CD14-positive monocyte (primary cell): ENCODE measurements around the gene FAM180A. TPM values are rescaled to one million over a fixed set of nuclear protein-coding genes. Genes with fewer than 3 reads are reported as not detected.

Source experiments
- DNase-seq, 3 donors: peaks; one replicate each; pipeline ENCODE4 v3.0.0-alpha.2; 2011 to 2022
- H2AFZ ChIP-seq: 2 replicates; pipeline ENCODE4 v1.6.0; 2012; ENCODE audit warnings: mild to moderate bottlenecking, low read depth, low read length, inconsistent platforms; ENCODE audit not compliant: insufficient read depth, poor library complexity, severe bottlenecking
- H3K27ac ChIP-seq, 2 donors: 1 replicate in 1 of 2; 2 replicates in 1 of 2; pipeline ENCODE4 v1.5.1; 2012 to 2013; ENCODE audit warnings: low read length in 2 of 2, control low read depth in 1 of 2, inconsistent platforms in 1 of 2, low read depth in 1 of 2, mild to moderate bottlenecking in 1 of 2
- H3K27me3 ChIP-seq, 2 donors: one replicate each; pipeline versions ENCODE4 v1.6.0 to v1.6.1; 2011 to 2013; ENCODE audit warnings: low read length in 2 of 2; ENCODE audit not compliant: control insufficient read depth in 2 of 2, insufficient read depth in 2 of 2
- H3K36me3 ChIP-seq, 2 donors: replicated peaks in 1 of 2; 1 replicate in 1 of 2; 2 replicates in 1 of 2; pipeline versions ENCODE4 v1.5.1 to v1.6.1; 2012 to 2013; ENCODE audit warnings: low read length in 2 of 2, control low read depth in 1 of 2, inconsistent platforms in 1 of 2, mild to moderate bottlenecking in 1 of 2; ENCODE audit not compliant: insufficient read depth in 2 of 2, control insufficient read depth in 1 of 2
- H3K4me1 ChIP-seq, 2 donors: 1 replicate in 1 of 2; 2 replicates in 1 of 2; pipeline versions ENCODE4 v1.5.1 to v1.6.1; 2012 to 2013; ENCODE audit warnings: low read length in 2 of 2, control low read depth in 1 of 2, inconsistent platforms in 1 of 2, mild to moderate bottlenecking in 1 of 2, moderate library complexity in 1 of 2; ENCODE audit not compliant: insufficient read depth in 2 of 2, control insufficient read depth in 1 of 2
- H3K4me2 ChIP-seq: replicated peaks from 2 replicates; pipeline ENCODE3; 2012; ENCODE audit warnings: low read length, moderate library complexity, mild to moderate bottlenecking; ENCODE audit not compliant: poor library complexity, severe bottlenecking; ENCODE audit errors: extremely low read depth
- H3K4me3 ChIP-seq, 3 experiments: fragments of 200-600 bp in 1 of 3; sonication (generic) in 1 of 3; replicated peaks in 1 of 3; 1 replicate in 2 of 3; 2 replicates in 1 of 3; pipeline ENCODE4 v1.5.1; 2011 to 2013; ENCODE audit warnings: low read length in 3 of 3, mild to moderate bottlenecking in 3 of 3, control low read depth in 2 of 3, low read depth in 2 of 3, inconsistent platforms in 1 of 3, moderate library complexity in 1 of 3
- H3K79me2 ChIP-seq: 2 replicates; pipeline ENCODE4 v1.6.0; 2012; ENCODE audit warnings: mild to moderate bottlenecking, control low read depth, inconsistent platforms, low read length, moderate library complexity; ENCODE audit not compliant: insufficient read depth
- H3K9ac ChIP-seq: 2 replicates; pipeline ENCODE4 v1.6.0; 2017; ENCODE audit warnings: low read length, mild to moderate bottlenecking; ENCODE audit not compliant: insufficient read depth, poor library complexity, severe bottlenecking
- H3K9me3 ChIP-seq, 2 donors: replicated peaks in 1 of 2; 1 replicate in 1 of 2; 2 replicates in 1 of 2; pipeline versions ENCODE4 v1.5.1 to v1.6.1; 2012 to 2013; ENCODE audit warnings: low read length in 2 of 2, control low read depth in 1 of 2; ENCODE audit not compliant: control insufficient read depth in 1 of 2, insufficient read depth in 1 of 2
- H4K20me1 ChIP-seq: 2 replicates; pipeline ENCODE4 v1.6.0; 2012; ENCODE audit warnings: mild to moderate bottlenecking, low read length, control low read depth, moderate library complexity; ENCODE audit not compliant: insufficient read depth
- H3K27ac Mint-ChIP-seq, 7 donors: one replicate each; pipeline ENCODE4 v1.8.0; 2020; ENCODE audit warnings: mild to moderate bottlenecking in 7 of 7, mixed read lengths in 7 of 7, moderate library complexity in 6 of 7, inconsistent platforms in 2 of 7
- H3K27me3 Mint-ChIP-seq, 3 donors: one replicate each; pipeline ENCODE4 v1.8.0; 2021 to 2022; ENCODE audit warnings: low read depth in 3 of 3, mild to moderate bottlenecking in 3 of 3, mixed read lengths in 3 of 3, moderate library complexity in 3 of 3, inconsistent platforms in 1 of 3
- H3K36me3 Mint-ChIP-seq, 2 donors: one replicate each; pipeline ENCODE4 v1.8.0; 2020; ENCODE audit warnings: mixed read lengths in 2 of 2, inconsistent platforms in 1 of 2, mild to moderate bottlenecking in 1 of 2
- H3K4me1 Mint-ChIP-seq: one replicate; pipeline ENCODE4 v1.8.0; 2020; ENCODE audit warnings: mild to moderate bottlenecking, mixed read lengths
- H3K4me3 Mint-ChIP-seq, 2 donors: one replicate each; pipeline ENCODE4 v1.8.0; 2020; ENCODE audit warnings: mild to moderate bottlenecking in 2 of 2, mixed read lengths in 2 of 2, moderate library complexity in 1 of 2
- H3K9me3 Mint-ChIP-seq, 7 donors: one replicate each; pipeline ENCODE4 v1.8.0; 2020 to 2022; ENCODE audit warnings: mixed read lengths in 7 of 7, mild to moderate bottlenecking in 6 of 7, moderate library complexity in 6 of 7, inconsistent platforms in 2 of 7
- WGBS: methylation state at CpG from one replicate; pipeline ENCODE4 v1.1.5; 2013; ENCODE audit warnings: missing lambda C conversion rate; ENCODE audit not compliant: insufficient coverage; 5-methylcytosine and 5-hydroxymethylcytosine counted together
- intact Hi-C, 2 donors: fragments of 100-400 bp; cut with micrococcal nuclease; formaldehyde crosslinking; loops; one replicate each; pipeline versions ENCODE4 v1.15.0 to v1.15.1; 2023
- polyA plus RNA-seq, 3 donors: library from polyadenylated mRNA; depleted of rRNA in 1 of 3; unstranded in 2 of 3; stranded (reverse) in 1 of 3; fragments of 300-500 nt in 2 of 3; fragments of >200 nt in 1 of 3; fragmentation: Illumina TruSeq in 2 of 3; gene quantifications; 1 replicate in 2 of 3; 2 replicates in 1 of 3; pipeline ENCODE4 v1.2.3, GENCODE V29; 2012 to 2021
- TF ChIP-seq, protein P1 (sequence below): fragments of 200-600 bp; IDR thresholded peaks from one replicate; pipeline ENCODE4 v1.8.0; 2022; ENCODE audit warnings: antibody characterized with exemption, mild to moderate bottlenecking

The FAM180A gene
- polyA plus RNA-seq, 3 donors = not detected

DNA sequence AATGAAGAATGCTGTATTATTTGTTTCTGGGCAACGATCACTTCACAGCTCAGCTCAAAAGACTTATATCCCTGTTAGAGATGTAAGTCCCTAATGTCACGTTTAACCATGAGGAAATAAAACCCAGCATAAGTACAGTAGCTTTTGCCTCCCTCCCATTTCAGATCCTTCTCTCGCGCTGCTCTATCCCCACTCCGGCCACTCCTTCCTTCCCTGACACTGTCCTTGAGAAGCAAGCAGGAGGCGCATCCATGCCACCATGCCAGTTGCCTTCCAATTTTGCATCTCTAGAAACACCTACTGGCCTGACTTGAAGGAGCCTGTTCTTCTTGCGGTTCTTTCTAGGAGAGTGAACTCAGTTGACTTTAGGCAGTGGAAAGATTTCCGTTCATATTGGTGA, 1.2 kb downstream of the FAM180A start:
- TF ChIP-seq, protein P1, sequence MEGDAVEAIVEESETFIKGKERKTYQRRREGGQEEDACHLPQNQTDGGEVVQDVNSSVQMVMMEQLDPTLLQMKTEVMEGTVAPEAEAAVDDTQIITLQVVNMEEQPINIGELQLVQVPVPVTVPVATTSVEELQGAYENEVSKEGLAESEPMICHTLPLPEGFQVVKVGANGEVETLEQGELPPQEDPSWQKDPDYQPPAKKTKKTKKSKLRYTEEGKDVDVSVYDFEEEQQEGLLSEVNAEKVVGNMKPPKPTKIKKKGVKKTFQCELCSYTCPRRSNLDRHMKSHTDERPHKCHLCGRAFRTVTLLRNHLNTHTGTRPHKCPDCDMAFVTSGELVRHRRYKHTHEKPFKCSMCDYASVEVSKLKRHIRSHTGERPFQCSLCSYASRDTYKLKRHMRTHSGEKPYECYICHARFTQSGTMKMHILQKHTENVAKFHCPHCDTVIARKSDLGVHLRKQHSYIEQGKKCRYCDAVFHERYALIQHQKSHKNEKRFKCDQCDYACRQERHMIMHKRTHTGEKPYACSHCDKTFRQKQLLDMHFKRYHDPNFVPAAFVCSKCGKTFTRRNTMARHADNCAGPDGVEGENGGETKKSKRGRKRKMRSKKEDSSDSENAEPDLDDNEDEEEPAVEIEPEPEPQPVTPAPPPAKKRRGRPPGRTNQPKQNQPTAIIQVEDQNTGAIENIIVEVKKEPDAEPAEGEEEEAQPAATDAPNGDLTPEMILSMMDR = no peak
- no peaks in the 10 kb centered on the region for H3K27me3 ChIP-seq

DNA sequence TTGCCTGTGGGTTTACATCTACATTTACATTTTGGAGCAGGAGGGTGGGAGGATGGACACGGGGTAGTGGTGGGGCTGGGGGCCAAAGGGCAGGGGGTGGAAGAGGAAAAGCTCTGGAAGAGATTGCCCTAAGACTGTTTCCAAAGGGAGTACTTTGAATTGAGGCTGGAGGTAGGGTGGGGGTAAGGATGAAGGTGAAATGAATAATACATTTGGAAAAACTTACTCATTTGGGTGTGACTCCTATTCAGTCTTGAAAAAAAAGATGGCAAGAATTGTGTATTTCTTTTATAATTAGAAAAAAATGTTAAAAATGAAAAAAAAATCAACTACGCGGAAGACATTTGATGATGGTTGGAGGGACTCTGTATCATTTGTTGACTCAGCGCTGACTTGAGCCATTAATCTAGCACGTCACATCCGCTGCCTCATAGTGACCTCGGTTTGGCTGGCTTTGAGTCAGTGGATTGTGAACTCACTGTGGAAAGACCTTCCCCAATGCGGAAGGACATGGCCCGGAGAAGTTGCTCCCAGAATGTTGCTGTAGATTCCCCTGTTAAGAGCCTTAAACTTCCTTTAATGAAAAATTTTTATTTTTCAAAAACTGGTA, 2.8 kb downstream of the FAM180A start:
- H3K4me1 Mint-ChIP-seq = no peaks in the 10 kb centered on the region
- H3K27me3 Mint-ChIP-seq = peaks cover 2 to 9% (median 5%) of the 10 kb centered on the region in 3 donors
- H3K36me3 ChIP-seq = no peaks in the 10 kb centered on the region
- DNase-seq = no peak
- no peak overlapping the region for H3K9ac ChIP-seq
- no peak overlapping the region for H3K4me2 ChIP-seq
- H3K4me1 ChIP-seq = no peaks in the 10 kb centered on the region
- no peaks in the 10 kb centered on the region for H3K9me3 ChIP-seq
- H3K27ac ChIP-seq = no peak overlapping the region
- no peak overlapping the region for H2AFZ ChIP-seq
- no peaks in the 10 kb centered on the region for H3K79me2 ChIP-seq
- TF ChIP-seq, protein P1 = no peak
- H4K20me1 ChIP-seq = no peaks in the 10 kb centered on the region
- intact Hi-C loops = no loop called here
- H3K4me3 ChIP-seq = no peak overlapping the region
- no peaks in the 10 kb centered on the region for H3K36me3 Mint-ChIP-seq
- no peak overlapping the region for H3K4me3 Mint-ChIP-seq
- 93% methylated on average over 6 of the region's 9 CpGs for WGBS
- H3K9me3 Mint-ChIP-seq = peaks cover 0 to 2% (median 0%) of the 10 kb centered on the region in 7 donors
- no peak overlapping the region for H3K27ac Mint-ChIP-seq
- no peaks in the 10 kb centered on the region for H3K27me3 ChIP-seq

More for the DNA sequence above, 1.2 kb downstream of the FAM180A start:
- Histone ChIP-seq H4K20me1 (no peaks in the 10 kb centered on the region), H3K4me1 (no peaks in the 10 kb centered on the region), H2AFZ (no peak overlapping the region), H3K9ac (no peak overlapping the region), H3K27ac (no peak overlapping the region), H3K9me3 (no peaks in the 10 kb centered on the region), H3K4me3 (no peak overlapping the region), H3K79me2 (no peaks in the 10 kb centered on the region), H3K4me2 (no peak overlapping the region), H3K36me3 (no peaks in the 10 kb centered on the region)
- intact Hi-C loops = no loop called here
- Mint-ChIP-seq H3K36me3 (no peaks in the 10 kb centered on the region), H3K27ac (no peak overlapping the region), H3K27me3 (peaks cover 2 to 6% (median 5%) of the 10 kb centered on the region in 3 donors), H3K4me1 (no peaks in the 10 kb centered on the region), H3K9me3 (peaks cover 0 to 2% (median 0%) of the 10 kb centered on the region in 7 donors), H3K4me3 (no peak overlapping the region)
- 85% methylated on average over 5 of the region's 8 CpGs for WGBS
- DNase-seq = no peak
